OCI-LY3 (cell line): ENCODE results near the gene JDP2.

Experiments used
- EZH2phosphoT487 ChIP-seq: fragments of 200-600 bp; shearing (Covaris generic); IDR thresholded peaks from 2 replicates; pipeline ENCODE4 v1.6.1; 2018; ENCODE audit warnings: antibody characterized with exemption, mixed run types, low read depth
- TF ChIP-seq, protein P1 (sequence below): fragments of 200-600, 300-600 bp; sonication (generic); IDR thresholded peaks from 2 replicates; pipeline ENCODE4 v1.5.1; 2014; ENCODE audit warnings: antibody characterized with exemption, low read length, low read depth

DNA sequence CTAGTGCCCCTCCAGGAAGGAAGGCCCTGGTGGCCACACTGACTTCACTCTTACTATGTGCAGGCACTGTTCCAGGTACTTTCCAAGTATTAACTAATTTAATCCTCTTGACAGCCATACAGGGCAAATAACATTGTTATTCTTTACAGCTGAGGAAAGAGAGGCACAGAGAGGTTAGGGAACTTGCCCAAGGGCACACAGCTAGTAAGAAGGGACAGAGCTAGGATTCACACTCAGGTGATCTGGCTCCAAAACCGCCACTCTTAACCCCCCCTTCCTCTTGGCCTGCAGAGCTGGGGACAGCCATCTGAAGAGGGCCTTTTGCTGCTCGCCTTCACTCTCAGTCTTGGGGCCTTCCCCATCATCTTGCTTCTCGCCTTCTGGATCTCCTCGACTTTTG is 4.0 kb downstream of the JDP2 start:
- TF ChIP-seq, protein P1, sequence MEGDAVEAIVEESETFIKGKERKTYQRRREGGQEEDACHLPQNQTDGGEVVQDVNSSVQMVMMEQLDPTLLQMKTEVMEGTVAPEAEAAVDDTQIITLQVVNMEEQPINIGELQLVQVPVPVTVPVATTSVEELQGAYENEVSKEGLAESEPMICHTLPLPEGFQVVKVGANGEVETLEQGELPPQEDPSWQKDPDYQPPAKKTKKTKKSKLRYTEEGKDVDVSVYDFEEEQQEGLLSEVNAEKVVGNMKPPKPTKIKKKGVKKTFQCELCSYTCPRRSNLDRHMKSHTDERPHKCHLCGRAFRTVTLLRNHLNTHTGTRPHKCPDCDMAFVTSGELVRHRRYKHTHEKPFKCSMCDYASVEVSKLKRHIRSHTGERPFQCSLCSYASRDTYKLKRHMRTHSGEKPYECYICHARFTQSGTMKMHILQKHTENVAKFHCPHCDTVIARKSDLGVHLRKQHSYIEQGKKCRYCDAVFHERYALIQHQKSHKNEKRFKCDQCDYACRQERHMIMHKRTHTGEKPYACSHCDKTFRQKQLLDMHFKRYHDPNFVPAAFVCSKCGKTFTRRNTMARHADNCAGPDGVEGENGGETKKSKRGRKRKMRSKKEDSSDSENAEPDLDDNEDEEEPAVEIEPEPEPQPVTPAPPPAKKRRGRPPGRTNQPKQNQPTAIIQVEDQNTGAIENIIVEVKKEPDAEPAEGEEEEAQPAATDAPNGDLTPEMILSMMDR = no peak
- TF ChIP-seq EZH2phosphoT487 = no peak
